GM12891 (cell line): ENCODE results near the gene BAZ1A.

Experiments
- POLR2A ChIP-seq: IDR thresholded peaks from 2 replicates; pipeline ENCODE4 v1.6.1; 2011; ENCODE audit warnings: low read depth, low read length, control low read depth
- POLR2AphosphoS5 ChIP-seq: IDR thresholded peaks from 2 replicates; pipeline ENCODE4 v1.6.1; 2011; ENCODE audit warnings: low read depth, low read length, control low read depth

GRCh38 chr14:34711796-34712712 lies 163.1 kb downstream of the BAZ1A start:
- TF ChIP-seq POLR2A (no peak), POLR2AphosphoS5 (no peak)
